GM23338 (cell line): ENCODE data around the gene CPNE5. TPM values are rescaled to one million over a fixed set of nuclear protein-coding genes. Genes with fewer than 3 reads are reported as not detected.

Experiments used
- ATAC-seq: fragments of 200-7000 bp; cut with Tn5 transposase; 3 replicates; pipeline ENCODE4 v1.9.1; 2020
- DNase-seq: peaks from one replicate; pipeline ENCODE4 v3.0.0-alpha.2; 2015; ENCODE audit warnings: low spot score
- H2AFZ ChIP-seq: fragments of 200-600 bp; sonication (generic); 2 replicates; pipeline ENCODE4 v1.8.0; 2016; ENCODE audit warnings: antibody characterized with exemption, mild to moderate bottlenecking, moderate library complexity
- H3F3A ChIP-seq: fragments of 200-600 bp; sonication (generic); replicated peaks from 2 replicates; pipeline ENCODE4 v1.8.0; 2017; ENCODE audit warnings: antibody characterized with exemption, mixed run types, low read depth
- H3K27ac ChIP-seq: fragments of 200-600 bp; sonication (generic); 2 replicates; pipeline ENCODE4 v1.6.1; 2016; ENCODE audit warnings: low read depth
- H3K27me3 ChIP-seq: fragments of 200-600 bp; sonication (generic); 2 replicates; pipeline ENCODE4 v1.8.0; 2016; ENCODE audit warnings: mild to moderate bottlenecking, mixed run types, moderate library complexity; ENCODE audit not compliant: insufficient read depth
- H3K36me3 ChIP-seq: fragments of 200-600 bp; sonication (generic); 2 replicates; pipeline ENCODE4 v1.8.0; 2016; ENCODE audit warnings: mild to moderate bottlenecking; ENCODE audit not compliant: insufficient read depth
- H3K4me1 ChIP-seq: fragments of 200-600 bp; sonication (generic); 2 replicates; pipeline ENCODE4 v1.8.0; 2016; ENCODE audit warnings: mild to moderate bottlenecking, moderate library complexity; ENCODE audit not compliant: insufficient read depth
- H3K4me2 ChIP-seq: fragments of 200-600 bp; sonication (generic); 2 replicates; pipeline ENCODE4 v1.7.1; 2017; ENCODE audit warnings: mixed run types
- H3K4me3 ChIP-seq: fragments of 200-600 bp; sonication (generic); 2 replicates; pipeline ENCODE4 v1.6.1; 2016; ENCODE audit warnings: mixed run types
- H3K79me2 ChIP-seq: fragments of 200-600 bp; sonication (generic); replicated peaks from 2 replicates; pipeline ENCODE4 v1.8.0; 2017; ENCODE audit warnings: mild to moderate bottlenecking; ENCODE audit not compliant: insufficient read depth
- H3K9me2 ChIP-seq: fragments of 200-600 bp; sonication (generic); 2 replicates; pipeline ENCODE4 v1.8.0; 2017; ENCODE audit not compliant: insufficient read depth
- H4K20me1 ChIP-seq: fragments of 200-600 bp; sonication (generic); replicated peaks from 2 replicates; pipeline ENCODE4 v1.8.0; 2017; ENCODE audit warnings: mild to moderate bottlenecking; ENCODE audit not compliant: insufficient read depth
- H3K27ac Mint-ChIP-seq: 2 replicates; pipeline ENCODE4 v1.8.0; 2020; ENCODE audit warnings: inconsistent platforms, mild to moderate bottlenecking, moderate library complexity, mixed read lengths
- H3K27me3 Mint-ChIP-seq: 3 replicates; pipeline ENCODE4 v1.8.0; 2022; ENCODE audit warnings: low read depth, mild to moderate bottlenecking, moderate library complexity, mixed read lengths, inconsistent platforms; ENCODE audit not compliant: insufficient read depth, poor library complexity
- H3K36me3 Mint-ChIP-seq: 3 replicates; pipeline ENCODE4 v1.8.0; 2021; ENCODE audit warnings: low read depth, mild to moderate bottlenecking, inconsistent platforms, moderate library complexity, mixed read lengths
- H3K4me1 Mint-ChIP-seq: 3 replicates; pipeline ENCODE4 v1.8.0; 2020; ENCODE audit warnings: mild to moderate bottlenecking, inconsistent platforms, mixed read lengths
- H3K4me3 Mint-ChIP-seq: 3 replicates; pipeline ENCODE4 v1.8.0; 2021; ENCODE audit warnings: moderate library complexity, mild to moderate bottlenecking, inconsistent platforms, mixed read lengths
- H3K9me3 Mint-ChIP-seq: 3 replicates; pipeline ENCODE4 v1.8.0; 2020; ENCODE audit warnings: moderate library complexity, mild to moderate bottlenecking, inconsistent platforms, mixed read lengths
- CREB1 ChIP-seq: fragments of 250-450 bp; sonication (Bioruptor Pico); IDR thresholded peaks from 2 replicates; pipeline ENCODE4 v1.5.0; 2020; ENCODE audit warnings: low read depth, mild to moderate bottlenecking, moderate library complexity
- CTCF ChIP-seq, 2 experiments: fragments of 200-600 bp in 1 of 2; sonication (generic) in 1 of 2; conservative IDR thresholded peaks; 2 replicates each; pipeline versions ENCODE4 v1.5.1 to v1.6.1; 2016 to 2017; ENCODE audit warnings: antibody characterized with exemption in 2 of 2, low read depth in 2 of 2, mild to moderate bottlenecking in 2 of 2, moderate library complexity in 1 of 2
- ETS1 ChIP-seq: IDR thresholded peaks from 2 replicates; pipeline ENCODE4 v1.6.1; 2016; ENCODE audit warnings: antibody characterized with exemption
- EZH2 ChIP-seq: fragments of 200-600 bp; sonication (generic); IDR thresholded peaks from one replicate; pipeline ENCODE4 v1.8.0; 2017; ENCODE audit warnings: antibody characterized with exemption, mild to moderate bottlenecking, low read depth; ENCODE audit not compliant: unreplicated experiment
- EZH2phosphoT487 ChIP-seq: fragments of 200-600 bp; sonication (generic); IDR thresholded peaks from one replicate; pipeline ENCODE4 v1.8.1; 2018; ENCODE audit warnings: antibody characterized with exemption; ENCODE audit not compliant: unreplicated experiment
- JUNB ChIP-seq: IDR thresholded peaks from one replicate; pipeline ENCODE4 v1.6.1; 2016; ENCODE audit warnings: antibody characterized with exemption; ENCODE audit not compliant: unreplicated experiment
- NANOG ChIP-seq: IDR thresholded peaks from 2 replicates; pipeline ENCODE4 v1.6.1; 2016; ENCODE audit warnings: antibody characterized with exemption, borderline replicate concordance
- POLR2AphosphoS5 ChIP-seq: IDR thresholded peaks from 2 replicates; pipeline ENCODE4 v1.6.1; 2016; ENCODE audit warnings: antibody characterized with exemption, low read depth
- REST ChIP-seq: IDR thresholded peaks from one replicate; pipeline ENCODE4 v1.6.1; 2018; ENCODE audit warnings: antibody characterized with exemption; ENCODE audit not compliant: unreplicated experiment
- STAT1 ChIP-seq: IDR thresholded peaks from one replicate; pipeline ENCODE4 v1.6.1; 2016; ENCODE audit warnings: antibody characterized with exemption; ENCODE audit not compliant: unreplicated experiment
- ZNF114 ChIP-seq: fragments of 250-450 bp; sonication (Bioruptor Pico); IDR thresholded peaks from 2 replicates; pipeline ENCODE4 v1.5.0; 2020; ENCODE audit warnings: mild to moderate bottlenecking, moderate library complexity
- ZNF331 ChIP-seq: fragments of 250-450 bp; sonication (Bioruptor Pico); IDR thresholded peaks from 2 replicates; pipeline ENCODE4 v1.5.0; 2020; ENCODE audit warnings: low read depth, mild to moderate bottlenecking, moderate library complexity
- ZNF462 ChIP-seq: fragments of 250-450 bp; sonication (Bioruptor Pico); IDR thresholded peaks from 2 replicates; pipeline ENCODE4 v1.5.0; 2020; ENCODE audit warnings: mild to moderate bottlenecking, moderate library complexity
- polyA plus RNA-seq: library from polyadenylated mRNA; unstranded; fragments of >200 nt; fragmentation: Nextera tagmentation; extraction: Ambion mirVana; gene quantifications from 2 replicates; pipeline ENCODE4 v1.2.1, GENCODE V29; 2016
- total RNA-seq: library from RNA; depleted of rRNA; stranded (reverse); fragments of >200 nt; shearing (Covaris generic); gene quantifications from 2 replicates; pipeline ENCODE4 v1.2.3, GENCODE V29; 2014

CPNE5 gene
- total and polyA plus RNA-seq, 2 experiments from 2014 or later = 0.14 to 0.42 TPM

GRCh38 chr6:36719126-36719525 is 120.1 kb downstream of the CPNE5 start:
- H3K27ac Mint-ChIP-seq = no peak overlapping the region
- Histone ChIP-seq H2AFZ (no peak overlapping the region), H3K79me2 (no peaks in the 10 kb centered on the region), H4K20me1 (no peaks in the 10 kb centered on the region), H3K4me3 (no peak overlapping the region), H3K4me1 (no peaks in the 10 kb centered on the region), H3K27ac (no peak overlapping the region), H3K9me2 (no peaks in the 10 kb centered on the region), H3K27me3 (no peaks in the 10 kb centered on the region), H3F3A (no peaks in the 10 kb centered on the region), H3K4me2 (no peak overlapping the region), H3K36me3 (no peaks in the 10 kb centered on the region)
- H3K4me1 Mint-ChIP-seq = no peaks in the 10 kb centered on the region; the same call in 2 of the 3 replicates
- no peak for DNase-seq
- TF ChIP-seq ZNF462 = no peak
- no peak for TF ChIP-seq STAT1
- no peak for TF ChIP-seq ZNF114 (CRISPR knock-in tag)
- no peak for TF ChIP-seq CREB1 (CRISPR knock-in tag)
- TF ChIP-seq EZH2phosphoT487 = no peak
- no peak for TF ChIP-seq POLR2AphosphoS5
- TF ChIP-seq ETS1 = no peak
- no peak for TF ChIP-seq ZNF331 (CRISPR knock-in tag)
- TF ChIP-seq REST = no peak
- TF ChIP-seq CTCF (conservative IDR thresholded peaks at IDR 0.05; ENCODE audit: low read depth in 2 of 2) = no peak
- no peak for TF ChIP-seq JUNB
- no peak for TF ChIP-seq NANOG
- TF ChIP-seq EZH2 = no peak
- H3K27me3 Mint-ChIP-seq = no peaks in the 10 kb centered on the region
- no peaks in the 10 kb centered on the region for H3K9me3 Mint-ChIP-seq
- no peak for ATAC-seq
- no peaks in the 10 kb centered on the region for H3K36me3 Mint-ChIP-seq
- H3K4me3 Mint-ChIP-seq = no peak overlapping the region
